Activated CD4-positive, alpha-beta T cell treated with anti-CD3 and anti-CD28 coated beads, Interleukin-2, amount 50 U/mL, for 16 hours (primary cell): Measurements from ENCODE around the gene RPTOR.

Source experiments
- DNase-seq: peaks from one replicate; pipeline ENCODE4 v3.0.0-alpha.2; 2020

The RPTOR gene

DNA sequence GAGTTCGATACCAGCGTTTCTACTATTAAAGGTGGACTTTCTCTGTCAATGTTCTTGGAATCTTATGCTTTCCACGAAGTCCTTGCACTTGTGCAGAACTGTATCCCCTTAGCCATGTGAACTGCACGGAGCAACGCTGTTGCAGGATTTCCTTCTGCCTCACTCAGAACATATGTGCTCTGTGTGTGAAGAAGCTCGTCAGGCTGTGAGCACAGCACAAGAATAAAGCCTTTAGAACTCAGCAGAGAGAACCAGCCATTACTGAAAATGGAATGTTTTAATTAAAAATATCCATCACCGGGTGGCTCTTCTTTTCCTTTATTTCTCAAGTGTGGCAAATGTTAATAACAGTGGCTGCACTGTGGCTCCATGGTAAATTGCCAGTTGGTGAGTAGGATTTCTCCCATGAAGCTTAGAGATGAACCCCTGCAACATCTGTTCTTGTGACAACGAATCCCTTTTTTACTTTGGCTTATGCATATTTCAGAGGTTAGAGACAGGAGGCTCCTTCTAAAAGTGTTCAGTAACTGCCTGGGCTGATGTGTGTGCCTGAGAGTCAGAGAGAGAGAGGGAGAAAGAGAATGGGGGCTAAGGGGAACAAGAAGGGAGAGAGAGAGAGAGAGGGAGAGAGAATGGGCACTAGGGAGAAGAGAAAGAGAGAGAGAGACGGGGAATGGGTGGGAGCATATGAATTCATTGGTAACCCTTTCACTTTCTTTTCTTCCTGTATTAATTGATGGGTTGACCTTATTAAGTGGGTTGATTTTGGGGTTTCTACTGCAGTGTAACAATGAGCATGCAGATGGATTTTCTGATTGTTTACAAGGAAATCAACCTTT is 50.0 kb downstream of the RPTOR start:
- DNase-seq: no peak

DNA sequence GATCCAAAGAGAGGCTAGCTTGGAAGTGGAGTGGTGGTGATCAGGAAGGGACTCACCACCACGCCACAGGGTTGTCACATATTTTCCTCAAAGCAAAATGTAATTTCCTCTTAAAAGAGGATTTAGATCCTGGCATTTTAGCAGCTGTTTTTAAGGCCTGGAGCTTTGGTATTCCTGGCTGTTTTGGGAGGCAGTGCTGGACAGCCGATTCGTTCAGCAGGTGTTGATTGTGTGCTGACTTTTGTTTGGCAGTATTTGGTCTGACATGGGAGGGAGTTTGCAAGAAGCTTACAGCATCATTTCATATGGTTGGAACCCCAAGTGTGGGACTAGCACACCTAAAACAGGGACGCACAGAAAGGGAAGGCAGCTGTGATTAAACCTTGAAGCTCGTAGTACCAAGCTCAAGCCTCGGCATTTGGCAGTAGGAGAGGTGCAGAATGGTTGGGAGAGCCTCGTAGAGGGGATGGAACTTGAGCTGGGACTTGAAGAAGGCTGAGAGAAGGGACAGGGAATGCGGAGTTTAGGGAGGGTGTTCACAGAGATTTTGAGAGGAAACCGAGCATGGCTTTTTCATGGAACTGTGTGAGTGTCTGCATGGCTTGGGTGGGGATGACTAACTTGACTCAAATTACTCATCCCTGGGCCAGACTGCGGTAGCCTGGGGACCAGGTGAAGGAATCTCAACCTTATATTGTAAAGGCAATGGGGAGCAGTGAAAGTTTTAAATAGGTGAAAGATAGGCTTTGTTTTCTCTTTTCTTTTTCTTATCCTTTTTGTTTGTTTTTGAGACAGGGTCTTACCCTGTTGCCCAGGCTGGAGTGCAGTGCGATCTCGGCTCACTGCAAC is 52.3 kb downstream of the RPTOR start:
- DNase-seq: peak; percentile 68

GRCh38 chr17:80598813-80599545 is 54.3 kb downstream of the RPTOR start:
- DNase-seq: no peak

DNA sequence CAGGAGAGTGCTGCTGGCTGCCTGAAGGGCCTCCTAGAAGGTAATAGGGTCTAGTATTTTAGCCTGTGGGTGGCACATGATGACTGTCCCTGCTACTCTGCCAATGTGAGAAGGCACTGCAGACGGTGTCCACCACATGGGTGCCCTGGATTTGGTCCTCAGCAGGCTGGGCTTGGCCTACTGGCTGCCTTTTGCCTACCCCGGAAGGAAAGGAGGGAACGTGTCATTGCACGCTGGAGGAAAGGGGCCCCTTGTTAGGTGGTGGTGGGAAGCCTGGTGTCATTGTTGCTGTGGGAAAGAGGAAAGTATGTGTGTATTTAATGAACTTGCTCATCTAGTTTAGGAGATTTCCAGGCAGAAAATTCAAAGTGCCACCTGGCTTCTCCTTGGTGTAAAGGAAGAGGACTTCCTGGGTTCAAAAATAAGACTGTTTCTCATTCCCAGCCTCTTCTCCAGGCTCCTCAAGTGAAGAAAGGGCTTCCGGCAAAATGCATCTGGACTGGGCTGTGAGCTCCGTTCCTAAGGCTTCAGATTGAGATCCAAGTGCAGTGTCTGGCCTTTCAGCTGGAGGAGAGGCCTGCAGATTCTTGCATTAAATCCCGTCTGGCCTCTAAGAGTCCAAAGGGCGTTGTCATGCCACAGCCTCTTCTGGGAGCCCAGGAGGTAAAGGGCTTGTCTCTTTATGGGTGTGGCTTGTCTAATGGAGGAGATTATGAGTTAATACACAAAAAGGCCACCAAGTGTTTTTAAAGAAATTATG is 55.1 kb downstream of the RPTOR start:
- no peak for DNase-seq

DNA sequence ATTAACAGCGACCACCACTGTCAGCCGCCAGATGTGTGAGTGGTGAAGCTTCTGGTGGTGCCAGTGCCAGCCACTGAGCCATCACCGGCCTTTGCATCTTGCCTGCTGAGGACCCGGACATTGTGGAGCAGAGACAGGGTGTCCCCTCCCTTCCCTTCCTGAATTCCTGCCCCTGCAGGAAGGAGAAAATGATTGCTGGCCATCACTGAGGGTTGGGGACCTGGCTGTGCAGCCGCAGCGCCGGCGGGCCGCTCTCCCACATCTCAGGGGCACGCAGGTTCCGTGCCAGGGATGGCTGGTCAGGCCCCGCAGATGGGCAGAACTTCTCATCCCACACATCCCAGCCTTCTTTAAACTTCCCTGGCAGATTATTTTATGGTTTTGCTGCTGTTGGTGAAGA is 56.5 kb downstream of the RPTOR start:
- no peak for DNase-seq

GRCh38 chr17:80603396-80603795 is 58.8 kb downstream of the RPTOR start:
- DNase-seq: no peak

DNA sequence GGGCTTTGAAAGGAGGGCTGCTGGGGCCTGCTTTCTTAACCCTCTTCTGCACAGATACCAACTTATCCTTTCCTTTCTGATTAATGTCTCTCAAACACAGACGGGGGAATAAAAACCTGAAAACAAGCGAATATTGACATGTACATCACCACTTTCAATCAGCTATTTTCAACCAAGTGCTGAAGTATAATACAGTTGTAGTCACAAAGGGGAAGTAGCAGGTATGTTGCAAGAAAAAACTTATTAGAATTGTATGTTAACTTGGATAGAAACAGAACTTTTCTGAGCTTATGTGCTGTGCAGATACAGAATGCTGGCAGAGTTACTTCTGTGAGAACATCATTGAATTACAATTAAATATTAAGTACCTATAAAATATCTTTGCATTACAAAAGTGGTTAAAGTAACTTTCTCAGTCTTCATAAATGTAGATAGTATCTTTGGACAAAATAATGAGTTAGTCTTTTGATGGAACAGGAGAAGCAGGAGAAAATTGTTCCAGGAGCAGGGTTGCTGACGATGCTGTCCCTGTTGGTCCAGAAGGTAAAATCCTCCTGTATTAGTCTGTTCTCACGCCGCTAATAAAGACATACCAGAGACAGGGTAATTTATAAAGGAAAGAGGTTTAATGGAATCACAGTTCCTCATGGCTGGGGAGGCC is 59.5 kb downstream of the RPTOR start:
- DNase-seq: no peak

GRCh38 chr17:80604670-80605010 is 60.0 kb downstream of the RPTOR start:
- no peak for DNase-seq

GRCh38 chr17:80605326-80606066 is 60.9 kb downstream of the RPTOR start:
- peak; percentile 92 for DNase-seq

DNA sequence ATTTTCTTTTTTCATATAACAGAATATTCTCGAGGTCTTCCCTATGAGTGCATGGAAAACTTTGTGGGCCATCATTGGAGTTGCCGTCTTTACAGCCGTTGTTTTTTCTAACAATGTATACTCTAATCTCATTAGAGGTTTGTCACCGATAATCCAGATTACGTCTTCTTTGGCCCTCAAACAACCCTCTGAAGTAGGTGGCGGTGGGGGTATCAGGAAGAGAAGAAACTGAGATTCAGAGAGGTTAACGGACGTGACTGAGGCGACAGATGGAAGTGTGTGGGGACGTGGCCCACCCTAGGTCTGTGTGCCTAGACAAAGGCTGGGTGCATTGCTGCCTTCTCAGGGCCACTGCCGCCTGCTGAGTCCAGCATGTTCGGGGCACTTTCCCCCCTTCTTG is 63.7 kb downstream of the RPTOR start:
- DNase-seq: no peak

DNA sequence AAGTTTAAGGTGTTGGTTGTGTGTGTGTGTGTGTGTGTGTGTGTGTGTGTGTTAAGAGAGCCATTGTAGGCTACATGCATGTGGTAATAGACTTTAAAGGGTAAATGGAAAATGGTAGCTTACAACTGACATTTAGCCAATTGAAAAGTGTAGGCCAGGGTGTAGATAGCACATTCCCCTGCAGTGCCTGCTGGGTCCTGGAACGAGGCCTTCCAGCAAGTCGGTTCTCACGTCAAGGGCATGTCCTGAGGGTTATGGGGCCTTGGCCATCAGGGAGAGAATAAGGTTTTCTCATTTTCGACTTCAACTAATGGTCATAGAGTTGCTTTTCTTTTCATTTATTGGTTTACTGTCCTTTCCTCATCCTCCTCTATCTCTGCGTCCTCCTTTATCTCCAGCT is 65.1 kb downstream of the RPTOR start:
- DNase-seq: no peak

GRCh38 chr17:80611816-80612215 is 67.2 kb downstream of the RPTOR start:
- no peak for DNase-seq

DNA sequence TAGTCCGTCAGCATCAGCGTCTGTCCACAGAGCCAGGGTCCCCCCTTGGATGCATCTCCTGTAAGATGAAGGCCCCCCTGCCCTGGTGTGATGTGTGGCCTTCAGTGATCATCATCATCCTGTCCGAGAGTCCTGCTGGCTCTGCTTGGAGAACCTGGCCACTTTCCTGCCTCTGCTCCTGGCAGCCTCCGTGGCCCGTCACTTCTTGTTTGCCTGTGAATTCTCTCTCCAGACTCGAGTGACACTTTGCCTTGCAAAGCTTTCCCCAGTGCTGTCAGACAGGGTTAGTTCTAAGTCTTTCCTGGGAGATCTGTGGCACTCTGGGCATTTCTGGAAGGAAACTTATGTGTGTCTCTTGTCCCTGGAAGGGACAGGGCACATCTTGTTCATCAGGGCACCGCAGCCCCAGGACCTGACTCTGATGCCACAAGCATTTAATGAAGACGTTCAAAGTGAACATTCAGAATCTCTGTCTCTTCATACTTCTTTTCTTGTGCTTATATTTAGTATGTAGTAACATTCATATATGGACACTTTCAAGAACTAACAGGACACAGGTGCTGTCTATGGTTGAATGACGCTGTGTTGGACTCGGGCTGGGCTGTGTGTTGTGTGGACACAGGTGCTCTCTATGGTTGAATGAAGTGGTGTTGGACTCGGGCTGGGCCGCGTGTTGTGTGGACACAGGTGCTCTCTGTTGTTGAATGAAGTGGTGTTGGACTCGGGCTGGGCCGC is 68.5 kb downstream of the RPTOR start:
- no peak for DNase-seq

DNA sequence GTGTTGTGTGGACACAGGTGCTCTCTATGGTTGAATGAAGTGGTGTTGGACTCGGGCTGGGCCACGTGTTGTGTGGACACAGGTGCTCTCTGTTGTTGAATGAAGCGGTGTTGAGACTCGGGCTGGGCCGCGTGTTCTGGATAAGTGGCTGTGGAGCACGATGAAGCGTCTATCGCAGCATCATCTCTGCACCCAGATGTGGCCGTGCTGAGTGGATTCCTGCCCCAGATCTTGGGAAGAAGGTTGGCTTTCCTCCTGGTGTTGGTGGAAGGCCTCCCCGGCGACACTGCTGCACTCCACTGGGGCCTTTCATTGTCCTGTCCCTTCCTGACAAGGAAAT is 69.1 kb downstream of the RPTOR start:
- no peak for DNase-seq

- DNase-seq: no peak
These were observed 69.9 kb downstream of the RPTOR start for GRCh38 chr17:80614332-80615047.

- no peak for DNase-seq
These were observed 70.7 kb downstream of the RPTOR start for GRCh38 chr17:80615376-80615775.

DNA sequence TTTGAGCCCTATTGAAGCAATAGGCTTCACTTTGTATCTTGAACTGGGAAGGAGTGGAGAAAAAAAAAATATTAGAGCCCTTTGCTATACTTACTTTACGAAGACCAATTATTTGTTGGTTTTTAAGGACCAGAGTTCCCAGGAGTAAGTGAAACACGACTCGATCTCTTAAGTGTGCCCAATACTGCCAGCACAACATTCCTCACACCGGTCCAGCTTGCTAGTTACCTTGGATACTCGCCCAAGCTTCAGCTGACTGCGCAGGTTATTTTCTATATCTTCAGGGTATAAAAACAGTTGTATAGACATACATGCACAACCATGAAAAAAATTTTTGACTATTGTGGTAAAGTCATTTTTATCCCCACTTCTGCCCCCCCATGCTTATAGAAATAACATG is 72.1 kb downstream of the RPTOR start:
- no peak for DNase-seq

GRCh38 chr17:80618304-80618703 is 73.7 kb downstream of the RPTOR start:
- peak; percentile 28 for DNase-seq

DNA sequence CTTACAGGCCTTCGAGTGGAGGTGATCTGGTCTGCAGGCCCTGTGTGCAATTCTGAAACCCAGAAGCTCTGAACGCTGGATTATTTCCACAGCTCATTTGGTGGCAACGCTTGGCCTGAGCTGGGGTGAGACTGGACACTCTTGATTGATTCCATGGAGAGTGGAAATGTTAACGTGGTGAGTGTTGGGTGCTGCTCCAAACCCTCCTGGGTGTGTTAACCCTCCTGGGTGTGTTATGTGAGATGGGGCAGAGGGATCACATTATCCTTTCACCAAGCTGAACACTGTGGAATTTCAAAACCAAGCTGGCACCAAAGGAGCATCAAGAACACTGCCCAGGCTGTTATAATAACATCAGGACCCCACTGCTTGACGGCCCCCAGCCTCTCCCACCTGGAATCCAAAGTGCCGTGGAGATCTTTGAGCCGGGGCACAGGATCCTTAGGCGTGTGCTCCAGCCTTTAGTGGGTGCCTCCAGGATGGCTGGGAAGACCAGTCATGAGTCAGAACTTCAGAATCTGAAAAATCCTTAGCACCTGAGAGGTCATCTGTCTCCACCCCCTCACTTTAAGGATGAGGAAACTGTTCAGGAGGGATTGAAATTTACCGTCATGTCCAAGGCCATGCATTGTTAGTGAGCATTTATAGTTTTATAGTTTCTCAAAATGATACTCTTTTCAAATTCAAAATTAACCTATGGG is 75.0 kb downstream of the RPTOR start:
- DNase-seq: no peak
